Heart left ventricle (tissue), 13 donors: ENCODE data around the gene LRP1B.

Experiments used
- CTCF ChIP-seq, 12 donors: fragments of 200-600 bp; sonication (generic) in 4 of 12; IDR thresholded peaks; one replicate each; pipeline versions ENCODE4 v1.5.0 to v1.8.0; 2018 to 2022; ENCODE audit warnings: antibody characterized with exemption in 12 of 12, mild to moderate bottlenecking in 5 of 12
- POLR2A ChIP-seq, 2 donors: fragments of 450-650 bp; IDR thresholded peaks; one replicate each; pipeline ENCODE4 v1.6.1; 2017; ENCODE audit warnings: antibody characterized with exemption in 2 of 2, mild to moderate bottlenecking in 2 of 2, moderate library complexity in 2 of 2
- donor health status: ischemic (EF 13 %, LVEDD 7.1; RV severe dilation, severe dysfunction).
- donor health status: DM: no; HTN: yes; CAD: no.
- donor health status: DM: no; HTN: no; CAD: no.
- donor health status: ischemic (EF 25% LVEDD 6.9; RV normal size, moderate dysfunction).
- donor health status: ischemic (EF 25% LVEDD 5.7; RV mildly dilated, moderate dysfunction).
- donor health status: ischemic (EF 35%, LVEDD 5.7; RV mildly dilated, moderate dysfunction).
- donor health status: nonischemic (EF 11% LVEDD 7.7; RV severe dilation, severe dysfunction).
- donor health status: DM: yes; HTN: yes; CAD: no.
- donor health status: PGD.
- donor health status: ischemic (EF 29% LVEDD 5.4; RV normal size, mild dysfunction).
- donor health status: nonischemic (EF 23%, LVEDD 6.1; RV moderate dilation, normal function).

GRCh38 chr2:140662504-140662903, 1468.3 kb downstream of the LRP1B start:
- TF ChIP-seq CTCF (IDR thresholded peaks at IDR 0.05) (no peak), POLR2A (IDR thresholded peaks at IDR 0.05) (no peak)
